Forelimb muscle (tissue), 1 donor: ENCODE results near the gene ZMYM4. TPM values are rescaled to one million over a fixed set of nuclear protein-coding genes. Genes with fewer than 3 reads are reported as not detected.
"Not testable (repeated sequence)": the region's sequence is repeated elsewhere in the genome, so short reads cannot be mapped to it uniquely, and the experiment has no call there.

ENCODE experiments used
- DNase-seq: peaks from one replicate; pipeline ENCODE4 v3.0.0-alpha.2; 2013; ENCODE audit warnings: low read depth
- polyA plus RNA-seq: library from polyadenylated mRNA; unstranded; fragments of 120-200 nt; gene quantifications from one replicate; pipeline ENCODE4 v1.2.1, GENCODE V29; 2013; ENCODE audit not compliant: insufficient read length

Gene ZMYM4
- polyA plus RNA-seq: 34.8 TPM

DNA sequence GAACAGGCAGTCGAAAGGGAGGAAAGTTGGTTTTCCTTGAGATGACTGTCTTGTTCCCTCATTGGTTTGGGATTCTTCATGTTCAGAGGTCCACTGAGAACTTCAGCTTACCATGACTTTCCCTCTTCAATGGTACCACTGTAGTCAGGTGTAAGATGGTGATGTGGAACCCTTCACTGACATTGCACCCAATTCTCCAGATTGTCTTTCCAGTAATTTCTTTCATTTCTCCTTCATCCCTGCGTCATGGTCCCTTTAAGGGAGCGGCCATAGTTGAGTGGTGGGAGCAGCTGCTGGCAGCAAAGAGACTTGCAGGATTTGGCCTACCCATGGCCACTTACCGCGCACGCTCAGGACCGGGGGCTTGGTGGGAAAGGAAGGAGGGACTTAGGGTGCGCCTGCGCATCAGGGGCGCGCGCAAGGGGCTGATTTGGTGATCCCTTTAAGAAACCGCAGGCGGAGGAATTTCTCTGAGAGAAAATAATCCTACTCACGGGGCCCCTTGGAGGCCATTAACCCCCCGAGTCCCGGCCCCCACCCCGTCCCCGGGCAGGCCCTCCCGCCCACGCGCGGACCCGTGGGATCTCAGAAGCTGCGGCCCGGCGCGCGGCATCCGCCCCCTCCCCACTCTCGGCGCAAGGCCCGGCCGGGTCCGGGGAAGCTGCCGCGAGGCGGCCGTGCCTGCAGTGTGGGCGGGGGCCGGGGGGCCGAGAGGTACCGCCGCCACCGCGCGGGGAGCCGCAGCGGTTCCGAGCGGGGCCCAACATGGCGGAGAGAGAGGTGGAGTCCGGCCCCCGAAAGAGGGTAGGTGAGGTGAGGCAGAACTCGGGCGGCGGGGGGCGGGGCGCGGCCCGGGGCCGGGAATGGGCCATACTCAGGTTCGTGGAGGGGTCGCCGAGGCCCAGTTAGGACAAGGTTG, at the start of gene ZMYM4:
Gene ZMYM4 (plus strand): TSS at position 428 of the 919 bp plus-strand sequence. CDS start 338 bp downstream, at position 766.
- peak; percentile 88 for DNase-seq

DNA sequence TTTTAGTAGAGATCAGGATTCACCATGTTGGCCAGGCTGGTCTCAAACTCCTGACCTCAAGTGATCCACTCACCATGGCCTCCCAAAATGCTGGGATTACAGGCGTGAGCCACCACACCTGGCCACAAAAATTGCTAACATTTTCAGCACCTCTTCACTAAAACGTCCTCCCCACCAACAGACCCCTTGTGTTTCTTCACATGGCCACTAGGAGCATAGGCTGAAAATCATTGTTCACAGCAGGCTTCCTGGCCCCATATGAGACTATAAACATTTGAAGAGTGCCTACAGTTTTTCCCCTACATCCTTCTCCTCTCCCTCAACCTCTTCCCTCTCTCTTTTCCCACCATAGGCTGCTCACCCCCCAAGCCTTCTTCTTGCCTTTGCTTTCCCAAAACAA, 47.5 kb upstream of the ZMYM4 start:
- no peak for DNase-seq

DNA sequence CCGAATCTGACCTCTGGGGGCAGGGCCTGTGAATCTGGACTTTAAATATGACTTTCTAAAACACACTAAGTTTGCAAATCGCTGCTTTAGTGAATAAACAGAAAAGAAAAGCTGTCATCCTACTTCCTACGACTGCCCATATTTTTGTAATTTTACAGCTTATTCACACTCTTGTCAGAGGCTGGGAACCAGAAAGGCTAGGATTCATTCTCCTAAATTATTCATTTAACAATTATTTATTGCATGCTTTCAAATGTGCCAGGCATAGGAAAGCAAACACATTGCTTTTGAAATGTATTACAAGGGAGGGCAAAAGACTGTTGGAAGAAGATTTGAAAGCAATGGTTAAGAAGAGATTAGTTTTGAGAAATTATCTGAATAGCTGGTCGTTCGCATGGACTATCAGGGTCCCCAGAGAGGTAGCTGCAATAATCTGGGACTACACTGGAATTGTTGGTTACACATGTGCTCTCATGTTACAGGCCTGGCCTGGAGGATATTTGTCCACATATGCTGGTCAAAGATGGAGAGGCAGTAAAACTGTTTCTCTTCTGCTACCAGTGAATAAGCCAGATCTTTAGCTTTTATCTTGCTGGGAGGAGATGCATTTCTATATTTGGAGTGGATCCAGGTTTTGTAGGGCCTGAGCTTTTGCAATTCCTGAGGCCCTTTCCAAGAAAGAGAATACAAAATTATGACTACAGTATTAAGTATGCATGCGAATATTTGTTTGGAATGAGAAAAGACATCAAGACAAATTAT, 46.0 kb upstream of the ZMYM4 start:
- no peak for DNase-seq

DNA sequence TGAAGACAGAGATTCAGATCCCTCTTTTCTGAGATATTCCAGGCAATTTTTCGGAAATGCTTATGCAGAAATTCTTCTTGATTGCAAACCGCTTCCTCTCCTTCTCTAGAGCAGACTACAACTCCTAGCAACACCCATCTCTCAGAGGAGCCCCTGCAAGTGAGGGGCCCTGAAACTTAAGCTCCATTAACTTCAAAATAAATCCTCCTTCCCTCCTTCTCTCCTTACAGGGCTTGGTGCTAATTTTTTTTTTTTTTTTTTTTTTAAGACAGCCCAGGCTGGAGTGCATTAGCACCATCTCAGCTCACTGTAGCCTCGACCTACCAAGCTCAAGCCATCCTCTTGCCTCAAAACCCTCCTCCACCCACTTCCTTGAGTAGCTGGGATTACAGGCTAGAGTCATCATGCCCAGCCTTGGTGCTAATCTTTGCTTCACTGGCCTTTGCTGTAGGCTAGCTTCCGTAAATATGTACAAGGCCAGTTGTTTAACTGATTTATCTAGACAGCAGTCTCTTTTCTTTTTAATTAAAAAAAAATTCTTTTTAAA, 45.4 kb upstream of the ZMYM4 start:
- DNase-seq: no peak

DNA sequence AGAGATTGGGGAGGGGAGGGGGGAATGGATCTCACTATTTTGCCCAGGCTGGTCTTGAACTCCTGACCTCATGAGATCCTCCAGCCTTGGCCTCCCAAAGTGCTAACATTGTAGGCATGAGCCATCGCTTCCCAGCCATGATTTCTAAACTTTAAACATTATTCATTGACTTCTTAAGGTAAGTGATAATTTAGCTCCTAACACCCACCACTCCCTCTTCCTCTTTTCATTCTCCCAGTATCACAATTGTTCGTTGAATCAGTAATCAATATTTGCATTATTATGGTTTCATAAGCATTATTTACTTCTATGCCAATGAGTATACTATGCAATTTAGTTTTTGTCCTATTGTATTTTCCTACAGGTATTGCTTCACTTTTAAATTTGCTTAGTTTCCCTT, 42.0 kb upstream of the ZMYM4 start:
- DNase-seq: no peak

DNA sequence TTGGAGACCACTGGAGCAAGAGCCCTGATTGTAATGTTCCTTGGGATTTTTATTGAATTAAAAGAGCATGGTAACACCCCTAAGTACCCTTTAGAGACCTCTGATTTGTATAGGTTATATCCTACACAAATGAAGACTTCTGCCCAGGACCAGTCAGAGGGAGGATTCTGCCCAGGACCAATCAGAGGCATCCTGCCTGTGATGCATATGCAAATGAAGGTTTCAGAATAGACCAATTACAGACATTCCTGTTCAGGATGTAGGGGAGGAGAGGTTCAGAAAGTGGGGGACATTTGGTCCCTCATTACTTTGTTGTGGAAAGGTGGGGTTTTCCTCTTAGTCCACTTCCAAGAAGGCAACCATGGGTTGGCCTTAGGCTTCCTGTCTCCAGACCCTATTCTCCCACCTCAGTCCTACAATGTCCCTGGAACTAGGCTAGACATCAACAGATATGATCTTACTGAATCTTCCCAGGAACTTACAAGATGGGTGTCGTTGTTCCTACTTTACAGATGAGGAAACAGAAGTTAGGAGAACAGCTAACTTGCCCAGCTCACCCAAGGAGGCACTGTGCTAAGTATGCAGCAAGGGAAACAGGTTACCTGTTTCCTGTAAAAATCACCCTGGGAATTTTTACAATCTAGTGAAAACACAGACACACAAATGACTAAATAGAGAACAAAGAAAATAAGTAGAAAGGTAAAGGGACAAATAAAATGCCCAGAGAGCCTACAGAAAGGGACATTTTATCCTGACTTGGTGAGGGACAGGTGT, 38.7 kb upstream of the ZMYM4 start:
- no peak for DNase-seq

DNA sequence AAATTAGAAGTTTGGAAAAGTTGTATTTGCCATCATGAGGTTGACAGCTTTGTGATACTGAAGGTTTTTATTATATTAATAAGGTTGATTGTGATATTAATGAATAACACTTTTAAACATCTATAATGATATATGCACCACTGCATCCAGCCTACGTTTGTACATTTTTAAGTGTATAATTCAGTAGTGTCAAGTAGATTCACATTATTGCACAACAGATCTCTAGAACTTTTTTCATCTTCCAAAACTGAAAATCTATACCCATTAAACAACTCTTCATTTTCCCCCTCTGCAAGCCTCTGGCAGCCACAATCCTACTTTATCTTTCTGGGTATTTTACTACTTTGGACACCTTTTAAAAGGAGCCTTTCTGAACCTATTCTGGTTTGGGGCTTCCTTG, 37.2 kb upstream of the ZMYM4 start:
- no peak for DNase-seq

DNA sequence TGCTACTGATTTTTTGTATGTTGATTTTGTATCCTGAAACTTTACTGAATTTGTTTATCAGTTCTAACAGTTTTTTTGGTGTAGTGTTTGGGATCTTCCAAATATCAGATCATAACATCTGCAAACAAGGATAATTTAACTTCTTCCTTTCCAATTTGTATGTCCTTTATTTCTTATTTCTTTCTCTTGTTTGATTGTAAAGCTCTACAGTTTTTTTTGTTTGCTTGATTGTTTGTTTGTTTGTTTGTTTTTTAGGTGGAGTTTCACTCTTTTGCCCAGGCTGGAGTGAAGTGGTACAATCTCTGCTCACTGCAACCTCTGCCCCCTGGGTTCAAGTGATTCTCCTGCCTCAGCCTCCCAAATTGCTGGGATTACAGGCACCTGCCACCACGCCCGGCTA, 31.7 kb upstream of the ZMYM4 start:
- DNase-seq: not testable (repeated sequence)

DNA sequence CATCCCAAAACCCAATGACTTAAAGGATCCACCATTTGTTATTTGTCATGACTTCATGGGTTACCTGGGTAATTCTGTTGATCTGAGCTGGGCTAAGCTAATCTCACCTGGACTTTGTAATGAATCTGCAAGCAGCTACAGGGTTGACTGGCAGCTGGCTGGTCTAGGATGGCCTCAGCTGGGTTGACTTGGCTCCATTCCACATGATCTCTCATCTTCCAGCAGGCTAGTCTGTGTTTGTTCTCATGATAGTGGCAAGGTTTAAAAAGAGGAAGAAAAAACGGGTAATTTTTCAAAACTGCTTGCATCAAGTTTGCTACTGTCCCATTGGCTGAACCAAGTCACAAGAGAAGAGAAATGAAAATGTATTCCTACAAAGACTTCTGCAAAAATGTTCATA, 24.8 kb upstream of the ZMYM4 start:
- no peak for DNase-seq

DNA sequence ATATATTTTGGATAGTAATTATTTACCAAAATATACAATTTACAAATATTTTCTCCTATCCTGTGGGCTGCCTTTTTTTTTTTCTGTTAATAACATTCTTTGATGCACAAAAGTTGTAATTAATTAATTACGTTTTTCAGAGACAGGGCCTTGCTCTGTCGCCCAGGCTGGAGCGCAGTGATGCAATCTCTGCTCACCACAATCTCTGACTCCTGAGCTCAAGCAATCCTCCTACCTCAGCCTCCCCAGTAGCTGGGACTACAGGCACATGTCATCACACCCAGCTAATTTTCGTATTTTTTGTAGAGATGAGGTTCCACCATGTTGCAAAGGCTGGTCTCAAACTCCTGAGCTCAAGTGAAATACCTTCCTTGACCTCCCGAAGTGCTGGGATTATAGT, 21.3 kb upstream of the ZMYM4 start:
- no peak for DNase-seq

DNA sequence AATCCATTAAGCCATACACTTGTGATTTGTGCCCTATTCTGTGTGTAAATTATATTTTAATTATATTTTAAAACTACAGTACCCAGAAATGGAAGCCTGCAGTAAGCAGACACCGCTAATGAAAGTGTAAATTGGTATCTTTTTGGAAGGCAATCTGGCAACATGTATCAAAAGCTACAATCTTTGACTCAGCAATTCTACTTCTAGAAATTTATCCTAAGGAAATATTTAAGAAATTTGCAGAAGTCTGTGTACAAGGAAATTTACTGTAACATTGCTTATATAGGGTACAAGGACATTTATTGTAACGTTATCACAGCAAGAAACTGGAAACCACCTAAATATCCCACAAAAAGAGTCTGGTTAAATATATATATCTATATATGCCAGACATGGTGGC, 14.6 kb upstream of the ZMYM4 start:
- DNase-seq: no peak

DNA sequence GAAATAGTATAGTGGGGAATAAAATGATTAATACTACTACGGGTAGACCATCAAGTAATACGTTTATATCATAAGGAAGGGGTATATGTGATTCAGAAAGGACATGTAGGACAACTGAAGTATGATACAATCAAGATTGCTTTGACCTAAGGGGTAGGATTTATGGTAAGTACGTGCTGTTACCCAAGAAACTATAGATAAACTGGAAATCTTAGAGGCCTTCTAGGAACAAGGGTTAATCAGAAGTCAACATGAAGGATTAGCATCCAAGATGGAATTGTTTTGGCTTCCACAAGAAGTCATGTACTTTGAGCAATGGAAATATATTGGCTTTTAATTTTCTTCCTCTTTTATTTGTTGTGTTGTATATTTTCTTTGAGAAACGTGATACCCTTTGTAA, 13.2 kb upstream of the ZMYM4 start:
- no peak for DNase-seq

DNA sequence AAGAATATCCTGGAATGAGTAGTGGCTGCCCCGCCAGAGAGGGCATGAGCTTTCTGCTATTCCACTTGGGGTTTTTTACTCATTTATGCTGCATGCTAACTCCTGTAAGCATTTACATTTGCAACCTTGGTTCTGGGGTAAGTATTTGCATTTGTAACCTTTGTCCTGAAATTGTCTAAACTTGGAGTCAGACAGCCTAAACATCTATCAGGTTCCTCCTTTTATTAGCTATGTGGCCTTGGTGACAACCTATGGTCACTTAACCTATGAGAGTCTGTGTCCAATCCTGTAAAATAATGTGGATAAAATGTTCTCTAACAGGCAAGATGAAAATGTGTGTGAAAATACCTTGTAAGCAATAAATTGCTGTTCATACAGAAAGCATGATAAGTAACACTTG, 8.9 kb upstream of the ZMYM4 start:
- DNase-seq: no peak

DNA sequence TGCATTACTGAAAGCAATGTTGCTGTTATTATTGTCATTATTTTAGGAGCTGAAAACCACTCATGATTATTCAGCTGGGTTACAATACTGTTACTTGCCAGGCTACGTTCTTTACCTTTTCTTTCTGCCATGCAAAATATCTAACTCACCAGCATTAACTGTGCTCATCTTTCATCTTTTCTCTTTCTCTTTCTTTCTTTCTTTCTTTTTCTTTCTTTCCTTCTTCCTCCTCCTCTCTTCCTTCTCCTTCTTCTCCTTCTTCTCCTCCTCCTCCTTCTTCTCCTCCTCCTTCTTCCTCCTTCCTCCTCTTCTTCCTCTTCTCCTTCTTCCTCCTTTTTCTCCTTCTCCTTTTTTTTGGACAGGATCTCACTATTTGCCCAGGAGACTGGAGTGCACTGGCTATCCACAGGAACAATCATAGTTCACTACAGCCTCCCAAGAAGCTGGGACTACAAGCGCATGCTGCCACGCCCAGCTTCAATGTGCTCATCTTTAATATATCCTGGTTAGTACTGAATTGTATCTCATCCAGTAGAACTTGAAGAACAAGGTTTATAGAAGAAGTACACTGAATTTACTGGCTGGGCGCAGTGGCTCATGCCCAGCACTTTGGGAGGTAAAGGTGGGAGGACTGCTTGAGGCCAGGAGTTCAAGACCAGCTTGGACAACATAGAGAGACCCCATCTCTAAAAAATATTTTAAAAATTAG, 6.9 kb upstream of the ZMYM4 start:
- no peak for DNase-seq

DNA sequence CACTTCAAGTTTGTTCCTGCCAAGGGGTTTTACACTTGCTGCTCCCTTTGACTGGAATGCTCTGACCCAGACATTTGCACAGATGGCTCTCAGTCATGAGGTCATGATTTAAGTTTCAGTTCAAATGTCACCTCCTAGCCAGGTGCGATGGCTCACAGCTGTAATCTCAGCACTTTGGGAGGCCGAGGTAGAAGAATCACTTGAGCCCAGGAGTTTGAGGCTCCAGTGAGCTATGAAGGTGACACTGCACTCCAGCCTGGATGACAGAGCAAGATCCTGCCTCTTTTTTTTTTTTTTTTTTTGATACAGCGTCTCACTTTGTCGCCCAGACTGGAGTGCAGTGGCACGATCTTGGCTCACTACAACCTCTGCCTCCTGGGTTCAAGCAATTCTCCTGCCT, 4.5 kb upstream of the ZMYM4 start:
- no peak for DNase-seq

DNA sequence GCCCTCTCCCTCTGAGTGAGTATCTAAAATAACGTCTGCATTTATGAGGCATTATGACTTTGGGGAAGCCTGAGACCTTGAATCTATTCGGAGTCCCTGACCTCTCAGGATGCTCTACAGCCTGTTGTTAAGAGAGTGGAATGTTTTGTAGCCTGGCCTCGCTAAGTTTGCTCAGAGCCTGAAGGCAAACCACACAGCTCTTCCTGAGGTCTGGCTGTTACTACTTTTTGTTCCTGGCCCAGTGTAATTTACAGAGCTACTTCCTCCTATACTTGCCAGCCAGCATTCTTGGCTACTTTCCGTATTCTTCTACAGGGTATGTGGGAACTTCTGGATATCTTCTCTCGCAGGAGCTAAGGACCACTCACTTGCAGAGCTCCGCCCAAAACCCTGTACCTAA, 3.6 kb upstream of the ZMYM4 start:
- DNase-seq: no peak

DNA sequence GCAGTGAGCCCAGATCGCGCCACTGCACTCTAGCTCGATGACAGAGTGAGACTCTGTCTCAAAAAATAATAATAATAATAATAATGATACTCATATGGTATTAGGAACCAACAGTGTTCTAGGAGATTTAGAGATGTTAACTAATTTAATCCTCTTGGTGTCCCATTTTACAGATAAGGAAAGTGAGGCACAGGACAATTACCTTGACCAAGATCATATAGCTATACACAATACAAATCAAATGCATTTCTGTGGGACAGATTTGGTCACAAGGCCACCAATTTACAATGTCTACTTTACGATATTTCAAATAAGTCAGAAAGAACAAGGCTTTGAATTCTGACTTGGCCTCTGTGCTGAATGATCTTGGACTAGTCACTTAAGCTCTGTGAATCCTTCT, 2.2 kb upstream of the ZMYM4 start:
- no peak for DNase-seq

DNA sequence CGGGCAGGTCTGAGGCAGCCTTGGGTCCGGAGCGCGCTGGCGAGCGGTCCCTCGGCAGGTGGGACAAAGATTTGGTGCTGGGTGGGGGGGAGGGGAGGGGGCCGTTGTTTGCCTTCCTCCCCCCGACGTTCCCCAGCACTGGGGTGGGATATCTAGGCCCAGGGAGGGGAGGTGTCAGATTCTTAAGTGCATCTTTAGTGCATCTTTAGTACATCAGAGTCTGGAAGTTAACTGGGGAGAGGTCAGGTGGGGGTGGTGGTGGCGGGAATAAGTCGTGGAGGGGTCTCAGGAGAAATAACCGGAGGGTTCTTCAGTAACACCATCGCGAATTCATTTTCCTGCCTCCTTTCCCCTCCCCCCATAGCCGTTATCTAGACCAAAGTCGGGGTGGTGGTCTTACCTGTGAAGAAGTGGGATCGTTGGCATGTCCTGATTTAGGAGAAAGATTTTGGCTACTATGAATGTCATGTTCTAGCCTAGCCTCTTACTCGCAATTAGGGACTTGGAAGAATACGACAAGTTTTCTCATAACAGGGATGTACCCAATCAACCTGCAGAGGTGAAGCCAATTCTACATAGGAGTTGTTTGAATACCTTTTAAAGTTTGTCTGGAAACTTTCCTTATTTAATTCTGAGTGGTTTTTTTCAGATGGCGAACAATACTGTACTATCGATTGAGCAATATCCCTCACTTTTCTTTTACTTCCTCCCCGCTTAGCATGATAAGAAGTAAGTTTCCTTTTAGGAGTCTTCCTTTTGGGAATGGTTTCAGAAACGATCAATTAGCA, 886 bp downstream of the ZMYM4 start:
- DNase-seq: no peak

DNA sequence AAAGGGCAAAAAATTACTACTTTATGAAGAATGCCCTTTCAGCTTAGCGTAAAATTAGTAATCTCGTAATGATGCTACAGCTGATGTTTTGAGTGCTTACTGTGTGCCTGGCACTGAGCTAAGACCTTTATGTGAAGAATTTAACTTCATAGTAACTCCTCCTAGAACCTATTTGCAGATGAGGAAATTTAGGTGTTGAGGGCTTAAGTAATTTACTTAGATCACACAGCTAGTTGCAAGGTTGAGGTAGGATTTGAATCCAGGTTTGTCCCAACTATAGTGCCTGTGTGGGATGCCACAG, 1.4 kb downstream of the ZMYM4 start:
- DNase-seq: no peak

DNA sequence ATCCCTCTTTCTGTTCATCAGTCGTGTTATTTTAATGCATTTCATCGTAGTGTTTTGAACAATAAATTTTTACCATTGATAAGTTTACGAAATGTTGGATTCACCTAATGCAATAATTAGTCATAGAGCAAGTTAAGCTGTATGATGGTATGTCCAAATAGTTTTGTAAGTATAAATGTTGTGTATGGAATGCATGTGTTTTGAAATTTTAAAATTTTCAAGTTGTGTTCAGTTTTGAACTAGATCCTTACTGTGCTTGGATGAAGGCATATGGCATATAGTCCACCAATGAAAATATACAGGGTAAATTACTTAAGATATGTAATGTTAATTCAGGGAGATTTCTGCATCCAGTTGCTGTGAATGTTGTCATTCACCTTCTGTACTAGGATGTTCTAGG, 2.3 kb downstream of the ZMYM4 start:
- no peak for DNase-seq

DNA sequence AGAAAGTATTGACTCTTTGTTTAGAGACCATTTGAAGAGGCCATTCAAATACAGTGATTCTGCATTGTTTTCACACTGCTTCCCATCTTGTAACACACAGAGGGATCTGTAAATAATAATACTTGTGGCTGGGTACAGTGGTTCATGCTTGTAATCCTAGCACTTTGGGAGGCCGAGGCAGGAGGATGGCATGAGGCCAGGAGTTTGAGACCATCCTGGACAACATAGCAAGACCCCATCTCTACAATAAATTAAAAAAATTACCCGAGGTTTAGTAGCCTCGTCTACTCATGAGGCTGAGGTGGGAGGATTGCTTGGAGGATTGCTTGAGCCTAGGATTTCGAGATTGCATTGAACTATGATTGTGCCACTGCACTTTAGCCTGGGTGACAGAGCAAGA, 5.7 kb downstream of the ZMYM4 start:
- no peak for DNase-seq
